ENCODE measurements around the gene A1BG.
"Not testable (repeated sequence)": the region's sequence is repeated elsewhere in the genome, so short reads cannot be mapped to it uniquely, and the experiment has no call there.

The A1BG gene

DNA sequence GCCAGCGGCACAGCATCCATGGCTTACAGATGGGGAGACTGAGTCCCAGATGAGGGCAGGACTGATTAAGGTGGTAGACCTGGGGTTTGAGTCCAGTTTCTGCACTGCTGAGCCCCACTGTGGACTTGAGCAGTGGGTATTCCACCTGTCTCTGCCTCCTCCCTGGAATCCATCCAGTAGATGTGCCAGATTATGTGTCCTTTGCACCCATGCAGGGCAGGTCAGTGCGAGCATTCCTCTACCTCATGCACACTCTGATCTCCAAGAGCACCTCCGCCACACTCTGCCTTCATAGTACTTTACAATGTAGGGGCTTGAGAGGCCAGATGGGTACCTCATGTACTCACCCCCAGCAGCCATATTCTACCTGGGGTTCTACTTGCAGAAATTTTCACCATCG is 16.5 kb downstream of the A1BG start:
- DNase-seq (ENCODE audit: low read depth in 2 of 2, low spot score in 1 of 2) = no peak

DNA sequence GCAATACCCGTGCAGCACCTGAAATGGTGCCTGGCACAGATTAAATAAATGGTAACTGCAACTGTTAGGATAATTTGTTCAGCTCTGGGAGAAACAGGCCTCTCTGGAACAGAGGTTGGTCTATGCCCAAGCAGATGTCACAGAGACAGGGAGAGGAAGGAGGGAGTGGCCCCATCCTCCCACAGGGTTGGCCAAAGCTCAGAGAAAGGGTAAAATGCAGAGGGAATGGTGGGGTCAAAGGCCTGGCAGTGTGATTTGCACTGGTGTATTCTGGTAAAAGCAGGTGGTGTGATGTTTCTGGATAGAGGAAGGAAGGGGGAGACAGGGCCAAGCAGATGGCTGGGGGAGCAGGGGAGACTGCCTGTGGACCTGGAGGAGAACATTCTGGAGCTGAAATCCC is 17.1 kb downstream of the A1BG start:
- DNase-seq (ENCODE audit: low read depth in 2 of 2, low spot score in 1 of 2) = no peak

DNA sequence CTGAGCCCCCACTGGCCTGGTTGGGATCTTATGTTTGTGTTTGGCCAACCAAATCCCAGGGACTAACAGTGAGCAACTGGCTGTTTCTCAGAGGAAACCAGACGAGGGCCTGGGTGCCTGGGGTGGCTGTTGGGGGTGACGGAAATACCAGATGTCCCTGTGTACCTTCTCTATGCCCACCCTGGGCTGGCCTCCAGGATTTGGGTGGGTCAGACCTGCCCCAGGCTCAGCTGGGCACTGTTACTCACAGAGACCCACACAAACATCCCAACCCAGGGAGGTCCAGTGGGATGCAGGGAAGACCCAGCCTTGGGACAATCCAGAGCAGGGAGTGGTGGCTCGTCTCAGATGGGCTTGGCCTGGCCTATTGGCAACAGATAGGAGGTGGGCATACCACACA is 17.7 kb downstream of the A1BG start:
- DNase-seq (ENCODE audit: low read depth in 2 of 2, low spot score in 1 of 2) = no peak

DNA sequence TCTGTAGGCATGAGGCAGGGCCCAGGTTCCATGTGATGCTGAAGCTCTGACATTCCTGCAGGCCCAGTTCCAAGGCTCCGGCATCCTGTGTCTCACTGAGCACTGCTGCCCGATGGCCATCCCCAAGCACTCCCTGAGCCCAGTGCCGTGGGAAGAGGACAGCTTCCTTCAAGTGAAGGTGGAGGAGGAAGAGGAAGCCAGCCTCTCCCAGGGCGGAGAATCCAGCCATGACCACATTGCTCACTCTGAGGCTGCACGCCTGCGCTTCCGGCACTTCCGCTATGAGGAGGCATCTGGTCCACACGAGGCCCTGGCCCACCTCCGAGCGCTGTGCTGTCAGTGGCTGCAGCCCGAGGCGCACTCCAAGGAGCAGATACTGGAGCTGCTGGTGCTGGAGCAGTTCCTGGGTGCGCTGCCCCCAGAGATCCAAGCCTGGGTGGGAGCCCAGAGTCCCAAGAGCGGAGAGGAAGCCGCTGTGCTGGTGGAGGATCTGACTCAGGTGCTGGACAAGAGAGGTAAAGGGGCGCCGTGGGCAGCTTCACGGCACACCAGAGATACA is 18.5 kb downstream of the A1BG start:
- no peak for DNase-seq (ENCODE audit: low read depth in 2 of 2, low spot score in 1 of 2)

- DNase-seq (ENCODE audit: low read depth in 2 of 2, low spot score in 1 of 2) = no peak
Measured at GRCh38 chr19:58332697-58333096, 20.6 kb downstream of the A1BG start.

- no peak for DNase-seq (ENCODE audit: low read depth in 2 of 2, low spot score in 1 of 2)
Measured at GRCh38 chr19:58330458-58330857, 22.8 kb downstream of the A1BG start.

GRCh38 chr19:58328999-58329398 is 24.3 kb downstream of the A1BG start:
- DNase-seq (ENCODE audit: low read depth in 2 of 2, low spot score in 1 of 2) = no peak

DNA sequence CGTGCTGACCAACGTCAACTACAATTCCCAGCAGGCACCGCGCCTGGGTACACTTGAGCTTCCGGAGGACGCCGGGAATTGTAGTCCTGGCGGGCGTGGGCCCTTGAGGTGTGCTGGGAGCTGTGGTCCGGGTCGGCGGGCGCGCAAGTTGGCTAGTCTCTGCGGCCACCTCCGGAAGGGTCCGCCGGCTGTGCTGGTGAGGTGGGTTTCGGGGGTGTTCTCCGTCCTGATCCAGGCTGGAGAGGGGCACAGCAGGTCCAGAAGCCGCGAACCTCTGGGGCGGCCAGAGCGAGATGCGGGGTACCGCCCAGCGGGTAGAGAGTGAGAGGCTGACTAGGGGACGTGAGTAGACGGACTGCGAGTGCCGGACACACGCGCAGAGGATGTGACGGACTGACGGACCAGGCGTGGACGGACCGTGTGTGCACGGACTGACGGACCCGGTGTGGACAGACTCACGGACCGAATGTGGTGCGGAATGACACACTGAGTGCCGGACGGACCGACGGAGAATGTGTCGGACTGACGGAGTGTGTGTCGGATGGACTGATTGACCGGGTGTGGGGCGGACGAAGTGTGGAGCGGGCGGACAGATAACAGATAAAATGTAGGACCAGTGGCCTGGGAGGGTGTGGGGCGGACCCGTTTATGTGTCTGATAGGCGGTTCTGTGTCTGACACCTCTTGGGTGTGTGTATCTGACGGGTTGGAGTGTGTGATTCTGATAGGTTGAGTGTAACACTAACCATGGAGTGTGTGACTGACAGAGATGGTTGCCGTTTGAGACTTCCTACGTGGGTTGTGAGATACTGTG is 26.2 kb downstream of the A1BG start, which contains the start of gene ZSCAN22:
TSS of gene ZSCAN22 (plus strand) at position 81 of the 813 bp plus-strand sequence. CDS start 7,809 bp downstream, outside the sequence.
- peak; percentile 76 to 80 for DNase-seq (ENCODE audit: low read depth in 2 of 2, low spot score in 1 of 2)

DNA sequence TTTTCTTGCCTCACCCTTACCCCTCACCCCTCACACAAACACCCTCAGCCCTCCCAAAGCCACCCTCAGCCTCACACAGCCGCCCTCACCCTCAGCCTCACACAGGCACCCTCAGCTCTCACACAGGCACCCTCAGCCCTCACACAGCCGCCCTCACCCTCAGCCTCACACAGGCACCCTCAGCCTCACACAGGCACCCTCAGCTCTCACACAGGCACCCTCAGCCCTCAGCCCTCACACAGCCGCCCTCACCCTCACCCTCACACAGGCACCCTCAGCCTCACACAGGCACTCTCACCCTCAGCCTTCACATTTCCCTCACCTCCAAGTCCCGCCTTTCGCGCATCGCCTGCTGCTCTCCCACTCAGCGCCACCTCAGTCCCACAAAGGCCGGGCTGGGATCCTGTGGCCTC is 26.8 kb downstream of the A1BG start:
- DNase-seq (ENCODE audit: low read depth in 2 of 2, low spot score in 1 of 2) = no peak

GRCh38 chr19:58325311-58326022 is 27.8 kb downstream of the A1BG start:
- no peak for DNase-seq (ENCODE audit: low read depth in 2 of 2, low spot score in 1 of 2)

DNA sequence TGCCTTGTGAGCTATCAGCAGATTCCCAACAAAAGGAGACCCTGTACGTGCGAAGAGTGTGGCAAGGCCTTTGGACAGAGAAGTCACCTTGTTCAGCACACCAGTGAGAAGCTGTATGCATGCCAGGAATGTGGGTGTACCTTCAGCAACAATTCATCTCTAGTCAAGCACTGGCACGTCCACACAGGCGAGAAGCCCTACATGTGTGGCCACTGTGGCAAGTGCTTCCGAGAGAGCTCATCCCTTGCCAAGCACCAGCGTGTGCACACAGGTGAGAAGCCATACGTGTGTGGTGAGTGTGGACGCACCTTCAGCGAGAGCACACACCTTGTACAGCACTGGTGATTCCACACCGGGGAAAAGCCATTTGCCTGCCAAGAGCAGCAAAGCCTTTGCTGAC is 34.1 kb downstream of the A1BG start:
- DNase-seq (ENCODE audit: low read depth in 2 of 2, low spot score in 1 of 2) = no peak

DNA sequence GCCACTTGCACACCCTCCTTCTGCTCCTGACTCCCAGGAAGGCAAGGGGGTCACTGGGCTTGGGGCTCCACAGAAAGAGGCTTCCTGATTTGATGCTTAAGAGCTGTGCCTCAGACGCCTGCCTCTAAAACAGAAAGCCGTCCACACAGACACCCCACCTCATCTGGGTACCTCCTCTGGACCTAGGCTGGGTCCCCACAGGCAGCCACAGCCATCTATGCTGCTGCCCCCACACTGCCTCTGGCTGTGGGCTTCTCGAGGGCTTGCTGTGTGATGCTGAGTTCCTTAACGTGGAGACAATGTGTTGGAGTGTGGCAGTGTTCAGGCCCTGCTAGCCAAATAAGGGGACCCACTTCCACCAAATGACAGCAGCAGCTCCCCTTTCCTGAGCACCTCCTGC is 35.0 kb downstream of the A1BG start:
- DNase-seq (ENCODE audit: low read depth in 2 of 2, low spot score in 1 of 2) = no peak

DNA sequence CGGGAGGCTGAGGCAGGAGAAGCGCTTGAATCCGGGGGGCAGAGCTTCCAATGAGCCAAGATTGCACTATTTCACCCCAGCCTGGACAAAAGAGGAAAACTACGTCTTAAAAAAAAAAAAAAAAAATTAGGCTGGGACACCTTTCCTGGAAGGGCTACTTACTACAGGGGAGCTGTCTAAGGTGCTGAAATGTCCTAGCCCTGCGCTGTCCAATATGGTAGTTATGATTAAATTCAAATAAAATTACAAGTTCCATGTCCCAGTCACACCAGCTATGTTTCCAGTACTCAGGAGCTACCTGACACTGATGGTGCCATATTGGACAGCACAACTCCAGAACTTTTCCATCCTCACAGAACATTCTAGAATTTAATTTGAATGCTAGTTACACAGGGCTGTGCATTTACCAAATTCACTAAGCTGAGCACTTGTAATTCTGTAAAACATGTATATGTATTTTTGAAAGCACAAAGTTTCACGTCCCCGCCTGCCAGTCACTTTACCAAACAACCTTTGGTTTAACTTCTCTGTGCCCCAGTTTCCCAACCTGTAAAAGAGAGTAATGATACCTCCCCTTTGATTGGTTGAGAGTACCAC is 35.7 kb downstream of the A1BG start:
- DNase-seq (ENCODE audit: low read depth in 2 of 2, low spot score in 1 of 2) = no peak

DNA sequence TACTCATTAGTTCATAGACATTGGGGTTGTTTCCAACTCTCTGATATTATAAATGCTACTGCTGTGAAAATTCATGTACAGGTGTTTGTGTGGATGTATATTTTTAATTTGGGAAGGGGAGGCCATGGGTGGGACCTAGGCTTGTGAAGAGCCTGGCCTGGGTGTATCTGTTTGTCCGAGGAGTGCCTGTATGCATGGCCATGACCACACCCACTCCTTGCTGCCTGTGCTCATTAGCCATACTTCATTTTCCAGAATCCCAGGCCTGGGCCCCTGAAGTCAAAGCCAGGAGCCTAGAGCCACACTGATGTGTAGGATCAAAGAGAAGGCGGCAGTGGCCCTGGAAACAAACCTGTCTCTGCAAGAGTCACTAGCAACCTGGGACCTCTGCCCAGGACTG is 37.7 kb downstream of the A1BG start:
- no peak for DNase-seq (ENCODE audit: low read depth in 2 of 2, low spot score in 1 of 2)

- DNase-seq (ENCODE audit: low read depth in 2 of 2, low spot score in 1 of 2) = no peak
Measured at GRCh38 chr19:58311345-58311865, 41.9 kb downstream of the A1BG start.

GRCh38 chr19:58310685-58311084 is 42.6 kb downstream of the A1BG start:
- not testable (repeated sequence) for DNase-seq (ENCODE audit: low read depth in 2 of 2, low spot score in 1 of 2)

DNA sequence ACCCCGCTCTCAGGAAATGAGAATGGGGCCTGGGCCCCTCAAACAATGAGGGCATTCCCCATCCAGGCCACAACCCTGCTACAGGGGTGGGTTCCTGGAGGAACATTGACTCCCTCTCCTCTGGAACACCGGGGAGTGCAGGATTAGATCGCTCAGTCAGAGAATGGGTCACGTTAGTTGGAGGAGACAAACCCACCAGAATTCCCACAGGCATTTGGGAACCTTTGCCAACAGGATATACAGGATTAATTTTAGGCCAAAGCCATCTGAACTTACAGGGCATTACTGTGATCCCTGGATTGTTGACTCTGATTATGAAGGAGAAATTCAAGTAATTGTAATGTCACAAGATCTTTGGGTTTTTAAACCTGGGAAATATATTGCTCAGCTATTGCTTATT is 45.6 kb downstream of the A1BG start:
- DNase-seq (ENCODE audit: low read depth in 2 of 2, low spot score in 1 of 2) = no peak

GRCh38 chr19:58305932-58306323 is 47.4 kb downstream of the A1BG start:
- DNase-seq (ENCODE audit: low read depth in 2 of 2, low spot score in 1 of 2) = no peak

- DNase-seq (ENCODE audit: low read depth in 2 of 2, low spot score in 1 of 2) = peak; percentile 83 to 92
Measured at GRCh38 chr19:58305065-58305931, 48.0 kb downstream of the A1BG start, which contains the start of gene ERVK3-1. TSS of gene ERVK3-1 (plus strand) at chr19:58305377. CDS start at chr19:58312169, 6,792 bp downstream.

GRCh38 chr19:58304748-58305064 is 48.6 kb downstream of the A1BG start:
- no peak for DNase-seq (ENCODE audit: low read depth in 2 of 2, low spot score in 1 of 2)

DNA sequence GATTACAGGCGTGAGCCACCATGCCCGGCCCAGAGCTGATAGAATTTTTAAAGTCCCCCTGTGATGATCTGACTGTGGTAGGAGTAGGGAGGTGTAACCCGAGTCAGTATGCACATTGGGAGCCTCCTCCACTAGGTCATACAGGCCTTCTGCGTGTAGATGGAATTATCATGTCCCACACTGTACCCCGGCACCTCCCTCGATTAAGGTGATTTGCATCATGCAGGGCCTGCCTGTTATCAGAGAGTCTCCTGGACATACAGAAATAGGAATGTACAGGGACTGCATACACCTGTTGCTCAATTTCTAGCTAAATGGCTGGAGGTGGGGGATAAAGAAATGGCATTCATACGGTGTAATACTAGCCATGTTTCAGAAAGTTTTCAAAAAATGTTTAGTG is 49.0 kb downstream of the A1BG start:
- no peak for DNase-seq (ENCODE audit: low read depth in 2 of 2, low spot score in 1 of 2)
